GM18861 (cell line): ENCODE results near the gene NUP160.
"Not testable (repeated sequence)": the region's sequence is repeated elsewhere in the genome, so short reads cannot be mapped to it uniquely, and the experiment has no call there.

Source experiments
- ATAC-seq: cut with Tn5 transposase; IDR thresholded peaks from one replicate; pipeline ENCODE4 v1.9.1; 2021; ENCODE audit not compliant: unreplicated experiment

NUP160 gene

DNA sequence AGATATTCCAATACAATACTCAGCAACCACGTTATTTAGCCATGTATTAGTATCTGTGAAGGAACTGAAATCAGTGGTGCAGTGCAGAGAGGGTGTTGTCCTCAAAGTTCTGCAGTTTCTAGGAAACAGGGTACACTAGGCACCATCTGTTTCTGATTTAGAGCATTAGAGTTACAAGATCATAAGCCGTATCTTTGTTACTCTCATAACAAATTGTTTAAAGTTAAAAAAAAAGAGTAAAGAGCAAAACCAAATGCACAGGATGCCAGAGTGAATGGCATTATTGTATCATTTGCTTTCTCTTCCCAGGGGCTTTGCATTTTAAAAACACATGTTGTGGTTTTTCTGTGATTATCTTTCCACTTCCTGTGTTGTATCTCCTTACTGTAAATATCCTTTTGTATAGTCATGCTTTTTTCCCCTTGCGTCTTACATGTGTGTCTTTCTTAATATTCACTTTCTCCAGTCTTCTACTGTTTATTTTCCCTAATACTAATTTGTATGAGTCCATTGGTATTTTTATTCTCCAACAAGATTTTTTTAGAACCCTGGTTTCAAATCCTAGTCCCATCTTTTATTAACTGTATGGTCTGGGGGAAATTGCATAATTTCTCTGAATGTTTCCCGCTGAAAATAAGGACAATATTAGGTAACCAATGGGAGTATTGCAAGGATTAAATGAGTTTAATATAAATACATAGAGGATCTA is 15.2 kb upstream of the NUP160 start:
- ATAC-seq: peak; percentile 62

DNA sequence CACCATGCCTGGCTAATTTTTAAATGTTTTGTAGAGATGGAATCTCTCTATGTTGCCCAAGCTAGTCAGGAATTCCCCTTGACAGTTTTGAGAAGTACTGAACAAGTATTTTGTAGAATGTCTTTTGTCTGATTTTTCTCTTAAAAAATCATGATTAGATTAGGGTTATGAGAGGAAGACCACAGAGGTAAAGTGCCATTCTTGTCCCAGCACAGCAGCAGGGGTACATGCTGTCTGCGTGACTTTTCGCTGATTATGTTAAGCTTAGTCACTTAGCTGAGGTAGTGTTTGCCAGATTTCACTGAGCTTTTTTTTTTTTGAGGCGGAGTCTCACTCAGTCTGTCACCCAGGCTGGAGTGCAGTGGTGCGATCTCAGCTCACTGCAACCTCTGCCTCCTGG is 13.6 kb upstream of the NUP160 start:
- no peak for ATAC-seq

DNA sequence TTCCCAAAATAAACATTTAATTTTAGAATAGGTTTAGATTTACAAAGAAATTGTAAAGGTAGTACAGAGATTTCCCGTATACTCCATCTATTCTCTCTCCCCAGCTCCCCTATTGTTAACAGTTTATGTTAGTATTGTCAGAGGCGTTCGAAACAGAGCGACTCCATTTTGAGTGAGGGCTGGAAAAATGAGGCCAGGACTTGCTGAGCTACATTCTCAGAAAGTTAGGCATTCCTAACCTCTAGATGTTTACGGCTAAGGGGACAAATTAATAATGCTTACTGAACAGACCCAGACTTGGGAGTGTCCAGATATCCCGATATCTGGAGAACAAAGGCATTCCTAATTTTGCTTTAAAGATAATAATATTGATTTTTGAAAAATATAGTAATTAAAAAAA is 12.4 kb upstream of the NUP160 start:
- no peak for ATAC-seq

DNA sequence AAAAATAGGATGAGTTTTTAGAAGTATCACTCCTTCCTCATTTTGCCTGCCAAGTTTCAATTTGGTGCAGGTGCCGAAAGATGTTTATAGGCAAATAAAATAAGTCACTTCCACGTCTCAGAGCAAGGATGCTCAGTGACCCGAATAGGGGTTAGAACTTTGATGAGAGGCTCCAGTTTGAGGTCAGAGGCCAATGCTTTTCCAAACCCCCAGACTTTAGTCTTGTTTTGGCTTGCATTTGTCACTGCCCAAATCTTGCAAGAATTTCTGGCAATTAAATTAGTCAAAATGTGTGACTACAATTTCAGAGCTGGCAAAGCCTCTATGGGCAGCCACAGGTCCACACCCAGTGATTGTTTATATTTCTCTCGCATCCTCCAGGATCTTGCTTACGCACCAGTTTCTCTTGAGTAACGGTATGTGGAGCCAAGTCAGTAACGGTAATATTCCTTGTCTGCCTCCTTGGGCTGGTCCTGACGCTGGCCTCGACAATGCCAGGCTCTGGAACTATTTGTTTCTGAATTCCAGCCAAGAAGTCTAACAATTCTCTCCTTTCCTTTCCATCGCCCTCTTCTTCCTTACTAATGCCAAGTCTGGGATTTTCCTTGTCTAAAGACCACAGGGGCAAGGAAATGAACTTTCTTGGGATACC is 9.9 kb upstream of the NUP160 start:
- ATAC-seq: no peak

DNA sequence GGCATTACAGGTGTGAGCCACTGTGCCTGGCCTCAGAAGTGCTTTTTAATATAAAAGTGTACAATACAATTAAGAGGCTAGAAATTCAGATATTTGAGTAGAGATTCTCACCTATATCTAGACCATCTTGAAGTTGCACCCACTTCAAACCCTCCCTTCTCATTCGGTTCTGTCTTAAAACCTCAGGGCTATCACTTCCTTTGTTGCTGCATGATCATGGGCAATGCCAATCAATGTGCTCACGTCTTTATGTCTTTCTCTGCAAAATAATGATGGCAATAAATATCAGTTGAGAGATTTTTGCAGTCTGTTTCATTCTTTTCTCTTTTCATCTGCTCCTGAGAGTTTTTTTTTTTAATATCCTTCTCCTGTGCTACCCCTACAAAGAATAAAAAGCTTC is 9.3 kb upstream of the NUP160 start:
- no peak for ATAC-seq

DNA sequence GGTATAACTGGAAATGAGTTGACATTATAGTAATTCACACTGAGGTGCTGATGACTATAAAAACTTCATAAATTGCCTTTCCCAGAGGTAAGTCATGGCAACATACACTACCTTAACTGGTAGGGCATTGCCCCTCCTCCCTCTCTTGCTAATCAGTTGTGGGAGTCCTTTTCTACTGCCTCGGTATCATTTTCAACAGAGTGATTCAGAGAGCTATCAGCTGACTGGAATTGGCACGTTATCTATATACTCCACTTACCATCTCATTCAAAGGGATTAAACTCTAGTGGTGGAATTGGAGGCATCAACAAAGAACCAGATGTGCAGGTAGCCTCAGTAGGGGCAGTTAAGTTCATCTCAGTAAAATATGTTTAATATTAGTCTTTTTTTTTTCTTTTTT is 8.0 kb upstream of the NUP160 start:
- no peak for ATAC-seq

DNA sequence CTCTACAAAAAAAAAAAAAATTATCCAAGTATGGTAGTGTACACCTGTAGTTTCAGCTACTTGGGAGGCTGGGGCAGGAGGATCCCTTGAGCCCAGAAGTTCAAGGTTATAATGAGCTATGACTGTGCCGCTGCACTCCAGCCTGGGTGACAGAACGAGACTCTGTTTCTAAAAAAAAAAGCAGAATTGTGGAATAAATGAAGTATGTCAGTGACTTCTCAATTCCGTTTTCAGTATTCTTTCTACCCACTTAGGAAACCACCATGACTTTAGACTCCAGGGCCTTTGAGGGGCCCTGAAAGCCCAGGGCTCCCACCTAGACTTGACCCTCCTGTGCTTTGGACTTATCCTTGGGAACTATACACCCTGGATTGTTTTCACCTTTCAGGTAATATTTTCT is 6.5 kb upstream of the NUP160 start:
- ATAC-seq: peak; percentile 31

DNA sequence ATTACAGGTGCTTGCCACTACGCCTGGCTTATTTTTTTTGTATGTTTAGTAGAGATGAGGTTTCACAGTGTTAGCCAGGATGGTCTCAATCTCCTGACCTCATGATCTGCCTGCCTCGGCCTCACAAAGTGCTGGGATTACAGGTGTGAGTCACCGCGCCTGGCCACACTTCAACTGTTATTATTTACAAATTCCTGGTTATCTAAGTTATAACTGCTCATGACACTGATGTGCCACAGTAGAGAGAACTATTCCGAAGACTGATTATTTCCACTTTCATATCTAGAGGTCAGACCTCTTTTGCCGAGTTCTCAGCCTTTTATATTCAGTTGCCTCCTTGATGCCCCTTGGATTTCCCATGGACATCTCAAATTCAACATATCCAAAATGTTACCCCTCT is 3.9 kb upstream of the NUP160 start:
- no peak for ATAC-seq

DNA sequence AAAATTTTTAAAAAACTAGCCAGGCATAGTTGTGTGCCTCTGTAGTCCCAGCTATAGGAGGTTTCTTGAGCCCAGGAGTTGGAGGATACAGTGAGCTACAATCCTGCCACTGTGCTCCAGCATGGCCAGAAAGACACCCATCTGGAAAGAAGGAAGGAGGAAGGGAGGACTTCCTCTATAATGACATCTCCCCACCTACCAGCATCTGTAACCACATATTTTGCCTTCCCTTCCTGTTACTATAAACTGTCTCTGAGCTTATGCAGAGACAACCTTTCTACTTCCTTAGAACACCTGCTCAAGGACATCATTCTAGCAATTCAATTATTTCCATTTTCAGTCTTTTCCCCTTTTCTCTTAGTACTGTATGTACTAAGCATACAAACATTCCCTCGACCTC is 2.2 kb upstream of the NUP160 start:
- ATAC-seq: peak; percentile 43

DNA sequence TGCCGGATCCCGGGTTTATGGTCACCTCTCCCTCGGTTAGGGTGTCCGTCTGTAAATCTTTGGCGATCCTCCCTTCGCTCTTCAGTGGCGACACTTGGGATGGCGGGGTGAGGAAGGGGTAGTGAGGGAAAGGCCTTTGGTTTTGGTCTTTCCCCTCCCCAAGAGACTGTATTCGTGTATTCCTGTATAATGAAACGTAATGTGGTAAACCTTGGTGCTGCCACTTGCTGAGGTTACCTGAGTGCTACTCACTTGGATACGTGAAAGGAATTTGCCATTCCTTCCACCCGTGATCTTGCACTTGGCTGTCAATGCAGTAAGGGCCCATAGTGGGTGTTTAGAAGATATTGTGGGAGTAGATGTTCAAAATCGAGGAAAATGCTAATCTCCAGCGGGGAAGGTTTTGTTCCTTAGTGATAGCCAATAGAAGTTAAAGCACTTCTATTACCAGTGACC is 578 bp upstream of the NUP160 start:
- ATAC-seq: no peak

DNA sequence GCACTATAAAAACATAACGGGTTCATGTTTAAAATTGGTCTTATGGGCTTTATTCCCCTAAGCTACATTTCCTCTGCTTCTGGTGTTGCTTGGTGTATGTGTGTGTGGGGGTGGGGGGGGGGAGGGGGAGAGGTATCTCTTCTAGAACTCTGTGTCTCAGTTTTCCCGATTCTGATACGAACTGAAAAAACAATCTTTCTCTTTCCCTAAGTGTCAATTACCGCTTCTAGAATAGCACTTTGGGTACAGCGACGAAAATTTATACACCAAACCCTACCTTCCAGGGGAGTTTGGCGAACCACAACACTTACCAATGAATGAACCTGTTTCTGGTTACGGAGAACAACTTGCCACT is 636 bp downstream of the NUP160 start:
- no peak for ATAC-seq

DNA sequence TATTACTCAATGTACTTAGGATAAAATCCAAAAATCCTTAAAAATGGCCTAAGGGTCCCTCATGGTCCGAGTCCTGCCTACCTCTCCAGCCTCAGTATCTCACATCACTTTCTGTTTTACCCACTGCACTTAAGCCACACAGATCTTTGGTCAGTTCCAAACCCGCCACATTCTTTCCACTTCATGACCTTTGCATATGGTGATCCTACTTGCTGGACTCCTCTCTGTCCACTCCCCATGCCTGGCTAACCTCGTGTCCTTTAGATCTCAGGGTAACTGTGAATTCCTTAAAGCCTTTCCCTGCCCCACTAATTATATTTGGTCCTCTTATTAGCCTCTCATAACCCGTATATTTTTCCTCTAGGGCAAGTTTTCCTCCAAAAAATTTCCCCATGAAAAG is 1.2 kb downstream of the NUP160 start:
- no peak for ATAC-seq

DNA sequence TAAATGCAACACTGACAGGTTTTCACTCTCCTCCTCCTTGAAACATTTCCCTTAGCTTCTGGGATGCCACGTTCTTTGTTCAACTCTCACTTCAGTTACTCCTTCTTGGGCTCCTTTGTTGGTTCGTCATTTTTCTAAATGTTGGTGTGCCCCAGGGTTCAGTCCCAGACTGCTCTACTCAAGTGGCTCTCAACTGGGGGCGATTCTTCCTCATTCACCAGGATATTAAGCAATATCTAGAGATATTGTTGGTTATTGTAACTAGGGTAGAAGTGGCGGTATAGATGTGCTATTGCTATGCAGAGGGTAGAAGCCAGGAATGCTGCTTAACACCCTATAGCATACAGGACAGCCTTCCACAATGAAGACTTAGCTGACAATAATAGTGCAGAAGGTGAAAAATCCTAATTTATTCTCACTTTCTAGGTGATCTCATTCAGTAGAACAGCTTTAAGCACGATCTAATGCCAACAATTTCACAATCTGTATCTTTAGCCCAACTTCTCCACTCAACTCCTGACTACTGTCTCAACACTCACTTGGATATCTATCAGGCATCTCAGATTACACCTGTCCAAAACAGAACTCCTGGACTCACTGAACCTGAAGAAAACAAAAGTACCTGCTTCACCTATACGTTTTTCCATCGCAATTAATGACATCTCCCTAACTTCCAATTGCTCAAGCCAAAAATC is 4.6 kb downstream of the NUP160 start:
- ATAC-seq: no peak

DNA sequence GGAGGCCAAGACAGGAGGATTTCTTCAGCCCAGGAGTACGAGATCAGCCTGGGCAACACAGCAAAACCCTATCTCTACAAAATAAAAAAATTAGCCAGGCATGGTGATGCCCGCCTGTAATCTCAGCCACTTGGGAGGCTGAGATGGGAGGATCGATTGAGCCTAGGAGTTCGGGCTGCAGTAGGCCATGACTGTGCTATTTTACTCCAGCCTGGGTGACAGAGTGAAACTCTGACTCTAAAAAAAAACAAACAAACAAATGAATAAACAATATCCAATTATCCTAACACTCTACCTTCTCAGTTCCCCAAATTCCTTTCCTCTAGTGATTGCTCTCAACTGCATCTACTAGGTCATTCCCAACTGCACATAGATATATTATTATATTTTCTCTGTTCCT is 5.4 kb downstream of the NUP160 start:
- ATAC-seq: no peak

DNA sequence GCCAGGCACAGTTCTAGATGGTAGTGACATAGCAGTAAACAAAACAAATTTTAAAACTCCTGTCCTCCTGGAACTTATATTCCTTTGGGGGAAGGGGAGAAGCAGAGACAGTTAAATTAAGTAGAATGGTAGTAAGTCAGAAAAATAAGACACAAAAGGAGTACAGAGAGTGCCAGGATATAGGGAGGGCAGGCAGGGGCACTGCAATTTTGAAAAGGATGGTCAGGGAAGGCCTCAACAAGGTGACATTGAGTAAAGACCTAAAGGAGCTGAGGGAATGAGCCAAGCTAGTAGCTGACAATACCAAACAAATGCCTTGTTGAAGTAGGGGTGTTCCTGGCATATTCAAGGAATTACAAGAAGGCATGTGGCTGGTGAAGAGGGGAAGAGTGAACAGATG is 10.2 kb downstream of the NUP160 start:
- ATAC-seq: no peak

DNA sequence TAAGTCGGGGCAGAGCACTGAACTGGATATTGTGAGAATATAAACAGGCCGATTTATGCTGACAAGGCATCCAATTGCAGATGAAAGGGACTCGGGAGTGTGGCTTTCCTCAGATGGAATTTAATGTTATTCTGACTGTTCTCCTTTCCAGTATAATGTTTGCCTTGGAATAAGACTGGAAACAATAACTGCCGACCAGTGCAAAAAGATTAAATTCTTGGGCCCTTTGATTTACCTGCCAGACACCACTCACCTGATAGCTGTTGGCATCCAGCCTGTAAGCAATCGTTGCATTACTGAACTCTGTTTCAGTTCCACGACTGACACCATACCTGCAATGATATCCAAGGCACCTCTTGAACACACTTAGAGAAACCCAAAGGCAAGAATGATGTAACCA is 10.9 kb downstream of the NUP160 start:
- no peak for ATAC-seq

DNA sequence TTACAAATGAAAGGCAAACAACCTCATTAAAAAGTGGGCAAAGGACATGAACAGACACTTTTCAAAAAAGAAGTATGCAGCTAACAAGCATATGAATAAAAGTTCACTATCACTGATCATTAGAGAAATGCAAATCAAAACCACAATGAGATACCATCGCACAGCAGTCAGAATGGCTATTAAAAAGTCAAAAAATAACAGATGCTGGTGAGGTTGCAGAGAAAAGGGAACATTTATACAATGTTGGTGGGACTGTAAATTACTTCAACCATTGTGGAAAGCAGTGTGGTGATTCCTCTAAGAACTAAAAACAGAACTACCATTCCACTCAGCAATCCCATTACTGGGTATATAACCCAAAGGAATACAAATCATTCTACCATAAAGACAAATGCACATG is 18.1 kb downstream of the NUP160 start:
- ATAC-seq: not testable (repeated sequence)

DNA sequence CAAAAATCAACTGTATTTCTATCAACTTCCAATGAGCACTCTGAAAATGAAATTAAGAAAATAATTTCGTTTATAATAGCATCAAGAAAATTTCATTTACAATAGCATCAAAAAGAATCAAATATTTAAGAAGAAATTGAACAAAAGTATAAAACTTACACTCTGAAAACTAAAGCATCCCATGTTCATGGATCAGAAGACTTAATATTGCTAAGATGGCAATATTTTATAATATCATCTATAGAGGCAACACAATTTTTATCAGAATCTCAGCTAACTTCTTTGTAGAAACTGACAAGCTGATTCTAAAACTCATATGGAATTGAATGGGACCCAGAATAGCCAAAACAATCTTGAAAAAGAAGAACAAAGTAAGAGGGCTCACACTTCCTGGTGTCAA is 19.9 kb downstream of the NUP160 start:
- no peak for ATAC-seq

DNA sequence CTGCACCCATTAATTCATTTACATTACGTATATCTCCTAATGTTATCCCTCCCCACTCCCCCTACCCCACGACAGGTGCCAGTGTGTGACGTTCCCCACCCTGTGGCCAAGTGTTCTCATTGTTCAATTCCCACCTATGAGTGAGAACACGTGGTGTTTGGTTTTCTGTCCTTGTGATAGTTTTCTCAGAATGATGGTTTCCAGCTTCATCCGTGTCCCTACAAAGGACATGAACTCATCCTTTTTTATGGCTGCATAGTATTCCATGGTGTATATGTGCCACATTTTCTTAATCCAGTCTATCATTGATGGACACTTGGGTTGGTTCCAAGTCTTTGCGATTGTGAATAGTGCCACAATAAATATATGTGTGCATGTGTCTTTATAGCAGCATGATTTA is 25.5 kb downstream of the NUP160 start:
- not testable (repeated sequence) for ATAC-seq

DNA sequence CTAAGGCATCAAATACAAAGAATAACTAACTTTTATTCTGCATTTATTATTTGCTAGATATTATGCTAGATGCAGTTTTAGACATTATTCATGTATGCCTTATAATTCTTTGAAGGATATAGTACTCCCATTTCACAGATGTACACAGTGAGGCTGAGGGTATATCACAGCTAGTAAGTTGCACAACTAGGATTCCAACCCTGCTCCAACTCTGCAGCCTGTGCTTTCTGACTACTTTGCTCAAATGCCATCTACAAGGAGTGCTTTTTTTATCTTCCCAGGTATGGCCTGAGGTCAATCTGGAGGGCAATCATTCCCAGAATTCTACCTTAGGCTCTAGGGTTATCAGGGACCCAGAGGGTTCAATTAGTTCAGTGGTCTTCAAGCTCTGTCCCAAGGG is 28.4 kb downstream of the NUP160 start:
- ATAC-seq: no peak

DNA sequence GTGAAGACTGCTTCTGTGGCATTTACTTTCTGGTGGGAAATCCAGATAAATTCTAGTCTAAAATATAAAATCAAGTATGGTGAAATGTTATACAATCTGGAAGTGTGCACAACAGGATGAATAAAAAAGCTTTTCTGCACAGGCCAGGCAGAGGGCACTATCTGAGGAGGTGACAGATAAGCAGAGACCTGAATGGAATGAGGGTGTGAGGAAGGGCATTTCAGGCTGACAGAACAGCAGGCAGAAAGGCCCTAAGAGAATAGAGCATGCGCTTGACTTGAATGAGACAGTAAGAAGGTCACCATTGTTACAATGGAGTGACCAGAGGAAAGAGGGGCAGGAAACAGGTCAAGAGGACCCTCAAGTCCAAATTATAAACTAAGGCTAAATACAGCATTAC is 47.4 kb downstream of the NUP160 start:
- no peak for ATAC-seq

DNA sequence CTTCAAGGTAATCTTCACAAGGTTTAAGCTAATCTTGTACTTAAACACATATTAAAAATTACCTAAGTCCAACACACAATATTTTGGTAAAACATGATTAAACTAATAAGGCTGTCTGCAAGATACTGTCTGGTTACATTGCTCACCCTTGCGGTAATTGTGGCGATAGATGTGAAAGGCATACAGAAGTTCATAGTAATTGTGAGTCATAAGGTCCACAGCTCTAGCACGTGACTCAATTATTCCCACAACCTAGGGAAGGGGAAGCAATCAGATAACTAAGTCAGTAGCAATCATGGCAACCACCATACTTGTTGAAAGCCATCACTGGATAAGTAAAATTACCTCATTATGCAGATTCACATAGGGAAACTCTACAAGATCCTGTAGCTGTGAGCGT is 50.5 kb downstream of the NUP160 start:
- ATAC-seq: no peak
